Right lobe of liver (tissue), 4 donors: ENCODE results near the gene C9.

Source experiments
- POLR2A ChIP-seq: fragments of 450-650 bp; IDR thresholded peaks from one replicate; pipeline ENCODE4 v1.6.1; 2017; ENCODE audit warnings: antibody characterized with exemption, mild to moderate bottlenecking
- TF ChIP-seq, protein P1 (sequence below), 4 donors: fragments of 200-600 bp in 3 of 4; fragments of 450-650 bp in 1 of 4; IDR thresholded peaks; one replicate each; pipeline versions ENCODE4 v1.5.1 to v1.8.0; 2016 to 2022; ENCODE audit warnings: antibody characterized with exemption in 4 of 4, mild to moderate bottlenecking in 2 of 4
- donor health status: DM: no; HTN: no; CAD: no.
- donor health status: DM: no; HTN: no; CAD: no.
- donor health status: DM: no; HTN: yes; CAD: no.

DNA sequence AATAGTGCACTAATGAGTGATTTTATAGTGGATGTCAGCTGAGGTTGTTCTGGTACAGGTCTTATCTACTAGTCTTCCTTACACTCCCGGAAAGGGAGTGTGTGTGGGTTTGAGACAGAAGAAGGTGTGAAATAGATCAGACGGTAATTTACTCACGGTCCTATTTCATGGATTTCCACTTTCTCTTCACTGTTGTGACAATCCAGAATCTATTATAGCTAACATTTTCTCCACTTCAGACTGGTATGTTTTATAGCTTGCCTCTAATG is 7.0 kb upstream of the C9 start:
- TF ChIP-seq, protein P1, sequence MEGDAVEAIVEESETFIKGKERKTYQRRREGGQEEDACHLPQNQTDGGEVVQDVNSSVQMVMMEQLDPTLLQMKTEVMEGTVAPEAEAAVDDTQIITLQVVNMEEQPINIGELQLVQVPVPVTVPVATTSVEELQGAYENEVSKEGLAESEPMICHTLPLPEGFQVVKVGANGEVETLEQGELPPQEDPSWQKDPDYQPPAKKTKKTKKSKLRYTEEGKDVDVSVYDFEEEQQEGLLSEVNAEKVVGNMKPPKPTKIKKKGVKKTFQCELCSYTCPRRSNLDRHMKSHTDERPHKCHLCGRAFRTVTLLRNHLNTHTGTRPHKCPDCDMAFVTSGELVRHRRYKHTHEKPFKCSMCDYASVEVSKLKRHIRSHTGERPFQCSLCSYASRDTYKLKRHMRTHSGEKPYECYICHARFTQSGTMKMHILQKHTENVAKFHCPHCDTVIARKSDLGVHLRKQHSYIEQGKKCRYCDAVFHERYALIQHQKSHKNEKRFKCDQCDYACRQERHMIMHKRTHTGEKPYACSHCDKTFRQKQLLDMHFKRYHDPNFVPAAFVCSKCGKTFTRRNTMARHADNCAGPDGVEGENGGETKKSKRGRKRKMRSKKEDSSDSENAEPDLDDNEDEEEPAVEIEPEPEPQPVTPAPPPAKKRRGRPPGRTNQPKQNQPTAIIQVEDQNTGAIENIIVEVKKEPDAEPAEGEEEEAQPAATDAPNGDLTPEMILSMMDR (IDR thresholded peaks at IDR 0.05) = no peak
- TF ChIP-seq POLR2A = no peak
